A549 treated with DMSO at 1 μM for 4 hours (cell line): ENCODE results near the gene IFIT2. TPM values are rescaled to one million over a fixed set of nuclear protein-coding genes. Genes with fewer than 3 reads are reported as not detected.

Experiments
- total RNA-seq: library from RNA; stranded (reverse); fragments of 200-300 nt; extraction: Qiagen RNA extraction; gene quantifications from 5 replicates; pipeline ENCODE4 v1.2.3, GENCODE V29; 2022; ENCODE audit warnings: low read depth

The IFIT2 gene
- total RNA-seq, result 2.5 to 5.4 TPM (median 3.4 TPM) in 5 replicates

GRCh38 chr10:89301721-89302445, at the start of gene IFIT2:
Gene IFIT2, plus strand, starts transcription at chr10:89302046. Its CDS starts 78 bp downstream, at chr10:89302124.

DNA sequence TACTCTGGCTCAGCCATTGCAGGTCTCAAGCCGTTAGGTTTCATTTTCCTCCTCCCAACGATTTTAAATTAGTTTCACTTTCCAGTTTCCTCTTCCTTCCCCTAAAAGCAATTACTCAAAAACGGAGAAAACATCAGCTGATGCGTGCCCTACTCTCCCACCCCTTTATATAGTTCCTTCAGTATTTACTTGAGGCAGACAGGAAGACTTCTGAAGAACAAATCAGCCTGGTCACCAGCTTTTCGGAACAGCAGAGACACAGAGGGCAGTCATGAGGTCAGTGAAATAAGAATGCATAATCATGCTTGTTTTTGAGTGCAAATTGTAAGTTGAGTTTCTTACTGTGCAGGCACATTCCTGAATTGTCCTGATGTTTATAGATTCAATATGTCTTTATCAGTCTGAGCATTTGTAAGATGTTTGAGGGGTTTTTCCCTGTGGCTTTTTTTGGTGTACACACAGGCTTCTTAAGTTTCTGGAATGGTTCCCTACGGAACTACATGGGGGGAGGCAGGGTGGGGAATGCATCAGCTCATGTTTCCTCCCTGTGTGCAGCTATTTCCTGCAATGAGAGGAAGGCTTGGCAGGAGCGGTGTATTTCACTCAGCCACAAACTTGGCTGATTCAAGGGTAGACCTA, 26.1 kb downstream of the IFIT2 start, which contains the start of gene IFIT3:
IFIT3 (plus strand) TSS at position 195 of the 639 bp plus-strand sequence; CDS start at position 272, 77 bp downstream.

Other genes with a start within 250 kb of the IFIT2 start
- 0.06 to 0.07 TPM in 2 of 5 replicates, not detected in the others for gene CH25H, start 94.7 kb upstream of the IFIT2 start, total RNA-seq
- gene LIPA, start 50.3 kb upstream of the IFIT2 start, total RNA-seq, result 41.8 to 56.8 TPM (median 51.2 TPM) in 5 replicates
- 4.9 to 8.4 TPM (median 6.5 TPM) in 5 replicates for gene IFIT3, start 26.0 kb downstream of the IFIT2 start, total RNA-seq
- gene IFIT1B, start 76.0 kb downstream of the IFIT2 start, total RNA-seq, result not detected in 5 replicates
- gene IFIT1, start 90.6 kb downstream of the IFIT2 start, total RNA-seq, result 4.6 to 7.6 TPM (median 5.5 TPM) in 5 replicates
- 7.3 to 11.4 TPM (median 9.3 TPM) in 5 replicates for gene IFIT5, start 112.5 kb downstream of the IFIT2 start, total RNA-seq
- 0.02 to 0.04 TPM in 2 of 5 replicates, not detected in the others for gene SLC16A12, start 233.5 kb downstream of the IFIT2 start, total RNA-seq